Fibroblast of lung (primary cell): ENCODE measurements around the gene ZNF626. TPM values are rescaled to one million over a fixed set of nuclear protein-coding genes. Genes with fewer than 3 reads are reported as not detected.

Experiments used
- DNase-seq, 2 donors: peaks; one replicate each; pipeline versions ENCODE4 v3.0.0 to v3.0.0-alpha.2; 2010; ENCODE audit warnings: low read depth in 2 of 2
- H2AFZ ChIP-seq: 2 replicates; pipeline ENCODE4 v1.5.1; 2012; ENCODE audit warnings: low read length, control low read depth, inconsistent platforms
- H3K27ac ChIP-seq: 2 replicates; pipeline ENCODE4 v1.5.1; 2011; ENCODE audit warnings: low read length, control low read depth; ENCODE audit not compliant: insufficient read depth
- H3K27me3 ChIP-seq: 2 replicates; pipeline ENCODE4 v1.5.1; 2011; ENCODE audit warnings: mild to moderate bottlenecking, low read length; ENCODE audit not compliant: control insufficient read depth, insufficient read depth
- H3K36me3 ChIP-seq: 2 replicates; pipeline ENCODE4 v1.5.1; 2011; ENCODE audit warnings: low read length; ENCODE audit not compliant: control insufficient read depth, insufficient read depth
- H3K4me1 ChIP-seq: 2 replicates; pipeline ENCODE4 v1.5.1; 2011; ENCODE audit warnings: low read length; ENCODE audit not compliant: control insufficient read depth, insufficient read depth; ENCODE audit errors: extremely low read depth
- H3K4me2 ChIP-seq: 2 replicates; pipeline ENCODE4 v1.5.1; 2011; ENCODE audit warnings: low read length, control low read depth; ENCODE audit not compliant: insufficient read depth; ENCODE audit errors: extremely low read depth
- H3K4me3 ChIP-seq, 4 experiments: fragments of 200-600 bp in 1 of 4; sonication (generic) in 1 of 4; replicated peaks in 1 of 4; 2 replicates each; pipeline ENCODE4 v1.5.1; 2011 to 2016; ENCODE audit warnings: low read length in 4 of 4, low read depth in 3 of 4, mild to moderate bottlenecking in 3 of 4, control low read depth in 2 of 4, inconsistent platforms in 1 of 4, mixed read lengths in 1 of 4; ENCODE audit not compliant: insufficient read depth in 1 of 4; ENCODE audit errors: control extremely low read depth in 1 of 4
- H3K79me2 ChIP-seq: 2 replicates; pipeline ENCODE4 v1.5.1; 2012; ENCODE audit warnings: mild to moderate bottlenecking, low read length, inconsistent platforms; ENCODE audit not compliant: control insufficient read depth, insufficient read depth
- H3K9ac ChIP-seq: 2 replicates; pipeline ENCODE4 v1.5.1; 2011; ENCODE audit warnings: mild to moderate bottlenecking, low read length, control low read depth; ENCODE audit not compliant: insufficient read depth
- H3K9me3 ChIP-seq: 2 replicates; pipeline ENCODE4 v1.5.1; 2012; ENCODE audit warnings: low read depth, low read length; ENCODE audit not compliant: control insufficient read depth, insufficient read depth
- H4K20me1 ChIP-seq: 2 replicates; pipeline ENCODE4 v1.5.1; 2011; ENCODE audit warnings: low read length; ENCODE audit not compliant: control insufficient read depth, insufficient read depth; ENCODE audit errors: extremely low read depth
- EZH2 ChIP-seq: IDR thresholded peaks from 2 replicates; pipeline ENCODE4 v1.5.1; 2012; ENCODE audit warnings: low read length, control low read depth, mild to moderate bottlenecking; ENCODE audit errors: missing control alignments
- polyA plus RNA-seq, 2 donors: library from polyadenylated mRNA; depleted of rRNA in 1 of 2; stranded (reverse) in 1 of 2; unstranded in 1 of 2; fragments of >200 nt; gene quantifications; 2 replicates each; pipeline ENCODE4 v1.2.1, GENCODE V29; 2011 to 2012; ENCODE audit warnings: missing spikeins in 1 of 2
- total RNA-seq: library from RNA; depleted of rRNA; stranded (reverse); fragments of >200 nt; gene quantifications from 2 replicates; pipeline ENCODE4 v1.2.1, GENCODE V29; 2014
- TF ChIP-seq, protein P1 (sequence below), 2 donors: IDR thresholded peaks in 1 of 2; conservative IDR thresholded peaks in 1 of 2; 1 replicate in 1 of 2; 2 replicates in 1 of 2; pipeline ENCODE4 v1.5.1; 2011 to 2012; ENCODE audit warnings: low read length in 2 of 2, control low read depth in 1 of 2, inconsistent platforms in 1 of 2, low read depth in 1 of 2, mild to moderate bottlenecking in 1 of 2

The ZNF626 gene
- total and polyA plus RNA-seq, 2 donors (not counting 1 experiment from before 2014, with no cell fraction given), result 10.4 to 18.3 TPM

- Histone ChIP-seq H4K20me1 (no peaks in the 10 kb centered on the region), H3K9ac (no peak overlapping the region), H3K36me3 (no peaks in the 10 kb centered on the region), H3K4me2 (peak overlapping the region; percentile 0), H3K79me2 (no peaks in the 10 kb centered on the region), H2AFZ (peak overlapping the region; percentile 35), H3K9me3 (no peaks in the 10 kb centered on the region), H3K27me3 (no peaks in the 10 kb centered on the region), H3K4me1 (no peaks in the 10 kb centered on the region), H3K27ac (no peak overlapping the region), H3K4me3 (peak overlapping the region in 1 of 4 experiments; percentile 21)
- DNase-seq, result no peak
- TF ChIP-seq, protein P1, sequence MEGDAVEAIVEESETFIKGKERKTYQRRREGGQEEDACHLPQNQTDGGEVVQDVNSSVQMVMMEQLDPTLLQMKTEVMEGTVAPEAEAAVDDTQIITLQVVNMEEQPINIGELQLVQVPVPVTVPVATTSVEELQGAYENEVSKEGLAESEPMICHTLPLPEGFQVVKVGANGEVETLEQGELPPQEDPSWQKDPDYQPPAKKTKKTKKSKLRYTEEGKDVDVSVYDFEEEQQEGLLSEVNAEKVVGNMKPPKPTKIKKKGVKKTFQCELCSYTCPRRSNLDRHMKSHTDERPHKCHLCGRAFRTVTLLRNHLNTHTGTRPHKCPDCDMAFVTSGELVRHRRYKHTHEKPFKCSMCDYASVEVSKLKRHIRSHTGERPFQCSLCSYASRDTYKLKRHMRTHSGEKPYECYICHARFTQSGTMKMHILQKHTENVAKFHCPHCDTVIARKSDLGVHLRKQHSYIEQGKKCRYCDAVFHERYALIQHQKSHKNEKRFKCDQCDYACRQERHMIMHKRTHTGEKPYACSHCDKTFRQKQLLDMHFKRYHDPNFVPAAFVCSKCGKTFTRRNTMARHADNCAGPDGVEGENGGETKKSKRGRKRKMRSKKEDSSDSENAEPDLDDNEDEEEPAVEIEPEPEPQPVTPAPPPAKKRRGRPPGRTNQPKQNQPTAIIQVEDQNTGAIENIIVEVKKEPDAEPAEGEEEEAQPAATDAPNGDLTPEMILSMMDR (conservative IDR thresholded peaks at IDR 0.05 in 1 of 2, IDR thresholded peaks at IDR 0.05 in 1 of 2; ENCODE audit: low read depth in 1 of 2, low read length in 2 of 2), result no peak
- TF ChIP-seq EZH2, result no peak
These were observed 49.5 kb downstream of the ZNF626 start for GRCh38 chr19:20611866-20612265.

- Histone ChIP-seq H2AFZ (no peak overlapping the region), H4K20me1 (no peaks in the 10 kb centered on the region), H3K36me3 (no peaks in the 10 kb centered on the region), H3K27ac (no peak overlapping the region), H3K79me2 (no peaks in the 10 kb centered on the region), H3K4me2 (no peak overlapping the region), H3K4me3 (no peak overlapping the region), H3K27me3 (no peaks in the 10 kb centered on the region), H3K9me3 (no peaks in the 10 kb centered on the region), H3K9ac (no peak overlapping the region), H3K4me1 (no peaks in the 10 kb centered on the region)
- no peak for DNase-seq
- TF ChIP-seq, protein P1 (conservative IDR thresholded peaks at IDR 0.05 in 1 of 2, IDR thresholded peaks at IDR 0.05 in 1 of 2; ENCODE audit: low read depth in 1 of 2, low read length in 2 of 2), result no peak
- no peak for TF ChIP-seq EZH2
These were observed 53.4 kb downstream of the ZNF626 start for GRCh38 chr19:20607943-20608342.

Other genes starting within 250 kb of the ZNF626 start
- 8.5 and 12.1 TPM in 2 replicates for gene ZNF737, start 95.8 kb downstream of the ZNF626 start, total RNA-seq
- gene ZNF737, start 95.8 kb downstream of the ZNF626 start, polyA plus RNA-seq, result 3.4 and 4.3 TPM in 2 replicates
- gene ZNF66, start 114.7 kb upstream of the ZNF626 start, total RNA-seq, result 0.77 and 1.5 TPM in 2 replicates
- 1.1 and 1.3 TPM in 2 replicates for gene ZNF66, start 114.7 kb upstream of the ZNF626 start, polyA plus RNA-seq